Measurements from ENCODE around the gene MRPL36.

MRPL36 gene

DNA sequence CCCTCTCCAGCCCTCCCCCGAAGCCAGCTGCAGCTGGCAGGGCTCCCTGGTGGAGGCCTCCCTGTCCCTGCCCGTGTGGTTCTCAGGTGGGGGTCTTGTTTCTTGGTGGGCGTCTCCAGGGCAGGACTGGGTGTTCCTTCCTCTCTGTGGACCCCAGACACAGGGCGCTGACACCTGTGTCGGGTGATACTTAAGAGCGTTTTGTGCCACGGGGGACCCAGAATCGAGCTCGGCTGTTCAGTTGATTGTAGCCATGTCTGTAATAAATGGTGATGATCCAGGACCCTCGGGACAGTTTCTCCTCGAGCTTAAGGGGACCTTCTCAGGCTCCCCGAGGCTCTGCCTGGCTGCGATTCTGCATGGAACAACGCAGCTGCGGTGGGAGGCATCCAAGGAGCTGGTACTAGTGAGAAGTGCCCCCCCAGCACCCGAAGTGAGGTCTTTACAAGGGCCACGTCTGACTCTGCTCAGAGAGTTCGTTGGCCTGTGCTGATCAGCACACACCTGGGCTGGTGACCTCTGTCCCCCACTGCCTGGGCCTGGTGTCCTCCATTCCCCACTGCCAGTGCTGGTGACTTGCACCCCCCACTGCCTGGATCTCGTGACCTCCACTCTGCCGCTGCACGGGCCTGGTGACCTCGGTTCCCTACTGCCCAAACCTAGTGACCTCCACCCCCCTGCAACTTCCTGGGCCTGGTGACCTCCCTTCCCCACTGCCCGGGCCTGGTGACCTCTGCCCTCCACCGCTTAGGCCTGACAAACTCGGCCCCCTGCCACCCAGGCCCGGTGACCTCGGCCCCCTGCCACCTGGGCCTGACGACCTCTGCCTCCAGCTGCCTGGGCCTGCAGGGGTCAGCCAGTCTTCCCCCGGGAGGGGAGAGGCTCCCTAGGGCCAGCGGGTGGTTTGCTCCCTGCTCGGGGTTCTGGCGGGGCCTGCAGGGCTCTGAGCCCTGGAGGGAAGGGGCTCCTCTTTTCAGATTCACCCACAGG is 37.5 kb upstream of the MRPL36 start:
- no peaks in the 10 kb centered on the region for H3K27me3 ChIP-seq (ENCODE audit: control insufficient read depth, insufficient read depth, low read length)
- H3K4me1 ChIP-seq (ENCODE audit: control insufficient read depth, insufficient read depth, low read length), result peaks cover 5% of the 10 kb centered on the region

DNA sequence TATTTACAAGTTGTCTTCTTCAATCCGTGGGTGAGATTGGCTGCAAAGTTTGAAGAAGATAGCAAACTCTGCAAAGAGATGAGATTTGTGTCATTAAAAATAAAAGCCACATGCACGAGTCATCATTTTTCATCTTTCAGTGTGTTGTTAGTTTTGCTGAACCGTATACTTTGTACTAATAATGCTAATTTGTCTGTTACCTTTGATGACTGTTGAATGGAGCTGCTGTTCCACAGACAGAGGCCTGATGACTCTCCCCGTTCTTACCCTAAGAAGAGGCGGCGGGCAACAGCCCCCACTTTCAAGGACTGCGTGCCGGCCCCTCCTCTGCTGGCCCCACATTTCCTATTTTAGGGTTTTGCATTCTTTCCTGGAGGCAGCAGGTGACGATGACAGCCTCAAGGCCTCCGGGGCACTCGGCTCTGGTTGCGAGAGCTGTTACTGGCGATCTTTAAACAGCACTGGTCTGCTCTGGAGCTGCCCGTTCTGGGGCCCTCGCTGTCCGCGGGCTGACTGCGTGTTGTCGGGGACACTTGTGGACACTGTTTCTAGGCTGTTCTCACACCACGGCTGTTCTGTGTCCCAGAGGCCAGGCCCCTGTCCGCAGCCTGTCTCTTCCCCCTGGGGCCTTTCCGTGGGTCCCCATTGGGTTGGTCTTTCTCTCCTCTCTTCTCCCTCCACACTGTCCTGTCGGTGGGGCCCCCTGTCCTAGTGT is 36.7 kb upstream of the MRPL36 start:
- no peaks in the 10 kb centered on the region for H3K36me3 ChIP-seq (ENCODE audit: control insufficient read depth, insufficient read depth, low read length)
- no peaks in the 10 kb centered on the region for H3K9me3 ChIP-seq (ENCODE audit: control insufficient read depth, insufficient read depth, low read length)
- no peak overlapping the region for H3K4me3 ChIP-seq (ENCODE audit: low read depth, low read length)
- no peaks in the 10 kb centered on the region for H3K27me3 ChIP-seq (ENCODE audit: control insufficient read depth, insufficient read depth, low read length)
- H3K4me1 ChIP-seq (ENCODE audit: control insufficient read depth, insufficient read depth, low read length), result peaks cover 5% of the 10 kb centered on the region
- H3K9ac ChIP-seq (ENCODE audit: low read depth, low read length), result no peak overlapping the region

More for the DNA sequence above, 37.5 kb upstream of the MRPL36 start:
- no peaks in the 10 kb centered on the region for H3K36me3 ChIP-seq (ENCODE audit: control insufficient read depth, insufficient read depth, low read length)
- no peak overlapping the region for H3K9ac ChIP-seq (ENCODE audit: low read depth, low read length)
- H3K9me3 ChIP-seq (ENCODE audit: control insufficient read depth, insufficient read depth, low read length), result no peaks in the 10 kb centered on the region
- no peak overlapping the region for H3K4me3 ChIP-seq (ENCODE audit: low read depth, low read length)

GRCh38 chr5:1835431-1835830 is 35.8 kb upstream of the MRPL36 start:
- Histone ChIP-seq H3K9ac (ENCODE audit: low read depth, low read length) (no peak overlapping the region), H3K36me3 (ENCODE audit: control insufficient read depth, insufficient read depth, low read length) (no peaks in the 10 kb centered on the region), H3K27me3 (ENCODE audit: control insufficient read depth, insufficient read depth, low read length) (no peaks in the 10 kb centered on the region), H3K4me3 (ENCODE audit: low read depth, low read length) (no peak overlapping the region), H3K9me3 (ENCODE audit: control insufficient read depth, insufficient read depth, low read length) (no peaks in the 10 kb centered on the region), H3K4me1 (ENCODE audit: control insufficient read depth, insufficient read depth, low read length) (peaks cover 5% of the 10 kb centered on the region)

- no peak overlapping the region for H3K9ac ChIP-seq (ENCODE audit: low read depth, low read length)
- H3K36me3 ChIP-seq (ENCODE audit: control insufficient read depth, insufficient read depth, low read length), result no peaks in the 10 kb centered on the region
- H3K4me1 ChIP-seq (ENCODE audit: control insufficient read depth, insufficient read depth, low read length), result peaks cover 5% of the 10 kb centered on the region
- no peaks in the 10 kb centered on the region for H3K27me3 ChIP-seq (ENCODE audit: control insufficient read depth, insufficient read depth, low read length)
- no peak overlapping the region for H3K4me3 ChIP-seq (ENCODE audit: low read depth, low read length)
- no peaks in the 10 kb centered on the region for H3K9me3 ChIP-seq (ENCODE audit: control insufficient read depth, insufficient read depth, low read length)
Observed at GRCh38 chr5:1834721-1835429, 35.2 kb upstream of the MRPL36 start.

DNA sequence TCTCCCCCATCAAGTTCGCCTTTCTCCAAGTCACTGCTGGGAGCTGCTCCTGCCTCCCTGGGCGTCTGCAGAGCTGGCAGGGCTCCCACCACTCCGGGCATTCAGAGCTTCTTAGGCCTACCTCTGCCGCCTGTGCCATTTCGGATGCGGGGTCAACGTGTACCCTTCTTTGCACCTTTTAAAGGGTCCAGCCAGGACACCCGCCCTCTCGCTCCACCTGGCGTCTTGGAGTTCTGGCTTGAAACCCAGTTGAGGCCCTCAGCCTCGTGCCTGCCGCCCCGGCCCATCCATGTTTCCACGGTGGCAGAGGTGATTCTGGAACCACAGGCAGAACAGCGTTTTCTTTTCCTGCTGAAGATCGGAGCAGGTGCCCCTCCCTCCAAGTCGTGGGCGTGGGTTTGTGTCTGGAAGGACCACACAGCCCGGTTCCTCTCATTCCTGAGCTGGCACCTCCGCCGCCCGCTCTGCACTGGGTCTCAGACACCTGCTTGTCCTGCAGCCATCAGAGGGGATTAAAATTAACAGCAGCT is 34.5 kb upstream of the MRPL36 start:
- Histone ChIP-seq H3K4me3 (ENCODE audit: low read depth, low read length) (no peak overlapping the region), H3K4me1 (ENCODE audit: control insufficient read depth, insufficient read depth, low read length) (peaks cover 5% of the 10 kb centered on the region), H3K9me3 (ENCODE audit: control insufficient read depth, insufficient read depth, low read length) (no peaks in the 10 kb centered on the region), H3K27me3 (ENCODE audit: control insufficient read depth, insufficient read depth, low read length) (no peaks in the 10 kb centered on the region), H3K9ac (ENCODE audit: low read depth, low read length) (no peak overlapping the region), H3K36me3 (ENCODE audit: control insufficient read depth, insufficient read depth, low read length) (no peaks in the 10 kb centered on the region)

DNA sequence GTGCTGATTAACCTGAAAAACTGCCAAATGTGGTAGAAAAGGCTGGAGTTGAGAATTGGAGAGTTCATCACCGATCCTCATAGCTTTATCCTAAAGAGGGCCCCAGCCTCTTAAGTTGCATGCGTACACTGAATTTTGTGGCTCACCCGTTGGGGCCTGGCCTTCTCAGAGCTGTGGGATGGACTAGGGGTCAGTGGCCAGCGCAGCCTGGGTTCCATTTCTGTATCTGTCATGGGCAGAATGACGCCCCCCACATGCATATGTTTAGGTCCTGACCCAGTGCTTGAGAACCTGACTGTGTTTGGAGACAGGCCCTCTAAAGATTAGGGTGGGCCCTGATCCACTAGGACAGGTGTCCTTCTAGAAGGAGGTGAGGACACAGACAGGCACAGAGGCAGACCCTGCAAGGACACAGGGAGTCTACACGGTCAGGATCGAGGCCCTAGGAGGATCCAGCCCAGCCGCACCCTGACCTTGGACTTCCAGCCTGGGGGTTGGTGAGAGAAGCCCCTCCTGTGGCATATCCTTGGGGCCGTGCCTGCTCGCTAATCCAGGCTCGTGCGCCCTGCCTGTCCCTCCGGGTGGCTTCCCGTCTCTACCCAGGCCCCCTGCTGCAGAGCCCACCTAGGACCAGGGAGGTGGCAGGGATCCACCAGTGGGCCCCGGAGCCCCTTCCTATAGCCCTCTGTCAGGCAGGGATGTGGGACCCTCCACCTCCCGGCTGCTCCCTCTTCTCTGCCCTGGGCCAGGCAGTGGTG is 33.8 kb upstream of the MRPL36 start:
- no peaks in the 10 kb centered on the region for H3K27me3 ChIP-seq (ENCODE audit: control insufficient read depth, insufficient read depth, low read length)
- H3K4me1 ChIP-seq (ENCODE audit: control insufficient read depth, insufficient read depth, low read length), result peaks cover 5% of the 10 kb centered on the region
- H3K4me3 ChIP-seq (ENCODE audit: low read depth, low read length), result no peak overlapping the region
- H3K9me3 ChIP-seq (ENCODE audit: control insufficient read depth, insufficient read depth, low read length), result no peaks in the 10 kb centered on the region
- no peaks in the 10 kb centered on the region for H3K36me3 ChIP-seq (ENCODE audit: control insufficient read depth, insufficient read depth, low read length)
- no peak overlapping the region for H3K9ac ChIP-seq (ENCODE audit: low read depth, low read length)

DNA sequence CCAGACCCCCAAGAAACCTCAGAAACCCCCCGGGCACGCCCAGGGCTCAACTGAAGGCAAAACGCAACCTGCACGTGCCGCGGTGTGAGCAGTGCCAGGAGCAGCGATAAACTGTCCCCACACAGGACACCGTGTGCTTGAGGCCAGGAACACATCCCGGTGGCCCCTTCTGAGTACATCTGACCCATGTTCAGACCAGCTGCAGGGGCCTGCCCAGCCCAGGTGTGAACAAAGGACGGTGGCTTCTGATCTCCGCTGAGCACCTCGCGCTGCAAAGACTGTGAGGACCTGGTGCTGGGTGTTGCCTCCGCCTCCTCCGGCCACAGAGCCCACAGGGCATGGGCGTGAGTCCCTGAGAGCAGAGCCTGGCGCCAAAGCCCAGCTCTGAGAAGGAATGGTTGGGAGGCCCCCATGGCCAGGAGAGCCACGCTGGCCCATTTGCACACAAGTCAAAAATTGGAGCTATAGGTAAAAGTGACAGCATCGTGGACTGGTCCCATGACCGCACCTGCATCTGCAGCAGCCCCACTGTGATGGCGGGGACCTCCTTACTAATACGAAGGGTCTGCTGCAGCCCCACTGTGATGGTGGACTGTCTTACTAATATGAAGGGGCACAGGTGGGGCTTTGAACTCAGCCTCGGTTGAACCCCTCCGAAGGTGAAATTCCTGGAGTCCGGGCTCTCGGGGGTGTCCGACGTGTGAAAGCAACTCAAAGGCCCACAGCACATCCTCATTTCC is 33.0 kb upstream of the MRPL36 start:
- H3K27me3 ChIP-seq (ENCODE audit: control insufficient read depth, insufficient read depth, low read length), result no peaks in the 10 kb centered on the region
- no peak overlapping the region for H3K4me3 ChIP-seq (ENCODE audit: low read depth, low read length)
- no peaks in the 10 kb centered on the region for H3K9me3 ChIP-seq (ENCODE audit: control insufficient read depth, insufficient read depth, low read length)
- no peaks in the 10 kb centered on the region for H3K36me3 ChIP-seq (ENCODE audit: control insufficient read depth, insufficient read depth, low read length)
- no peak overlapping the region for H3K9ac ChIP-seq (ENCODE audit: low read depth, low read length)
- peaks cover 5% of the 10 kb centered on the region for H3K4me1 ChIP-seq (ENCODE audit: control insufficient read depth, insufficient read depth, low read length)

- H3K36me3 ChIP-seq (ENCODE audit: control insufficient read depth, insufficient read depth, low read length), result no peaks in the 10 kb centered on the region
- peaks cover 5% of the 10 kb centered on the region for H3K4me1 ChIP-seq (ENCODE audit: control insufficient read depth, insufficient read depth, low read length)
- H3K9me3 ChIP-seq (ENCODE audit: control insufficient read depth, insufficient read depth, low read length), result no peaks in the 10 kb centered on the region
- H3K27me3 ChIP-seq (ENCODE audit: control insufficient read depth, insufficient read depth, low read length), result no peaks in the 10 kb centered on the region
- H3K9ac ChIP-seq (ENCODE audit: low read depth, low read length), result no peak overlapping the region
- no peak overlapping the region for H3K4me3 ChIP-seq (ENCODE audit: low read depth, low read length)
Observed at GRCh38 chr5:1831677-1832313, 32.2 kb upstream of the MRPL36 start.

- Histone ChIP-seq H3K9ac (ENCODE audit: low read depth, low read length) (no peak overlapping the region), H3K4me1 (ENCODE audit: control insufficient read depth, insufficient read depth, low read length) (peaks cover 5% of the 10 kb centered on the region), H3K36me3 (ENCODE audit: control insufficient read depth, insufficient read depth, low read length) (no peaks in the 10 kb centered on the region), H3K9me3 (ENCODE audit: control insufficient read depth, insufficient read depth, low read length) (no peaks in the 10 kb centered on the region), H3K27me3 (ENCODE audit: control insufficient read depth, insufficient read depth, low read length) (no peaks in the 10 kb centered on the region), H3K4me3 (ENCODE audit: low read depth, low read length) (no peak overlapping the region)
Observed at GRCh38 chr5:1831257-1831656, 31.6 kb upstream of the MRPL36 start.

DNA sequence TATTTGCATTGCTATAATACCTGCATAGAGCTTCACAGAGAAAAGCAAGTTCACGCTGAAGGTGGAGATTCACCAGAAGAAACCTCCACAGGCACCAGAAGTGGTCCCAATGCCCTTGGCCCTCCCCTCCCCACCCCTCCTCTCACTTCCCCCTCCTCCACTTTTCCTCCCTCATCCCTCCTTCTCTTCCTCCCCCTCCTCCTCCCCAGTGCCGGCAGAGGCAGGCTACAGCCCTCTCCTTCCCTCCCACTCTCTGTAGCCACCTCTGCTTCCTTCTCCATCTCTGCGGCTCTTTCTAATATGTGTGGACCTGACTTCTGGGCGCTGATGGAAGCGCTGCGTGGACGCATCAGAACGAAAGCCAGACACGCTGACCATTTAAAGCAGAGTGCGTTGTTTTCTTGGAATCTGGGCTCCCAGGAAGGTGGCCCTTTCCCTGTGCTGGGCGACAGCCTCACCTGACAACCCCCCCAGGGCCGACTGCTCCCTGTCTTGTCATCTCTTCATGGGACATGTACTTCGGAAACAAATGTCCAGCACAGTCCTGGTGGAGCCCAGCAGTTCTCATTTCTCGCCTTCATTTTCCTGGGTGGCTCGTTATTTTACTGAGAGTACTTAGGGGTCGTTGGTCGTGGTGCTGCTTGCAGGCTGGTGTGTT is 31.1 kb upstream of the MRPL36 start:
- Histone ChIP-seq H3K9me3 (ENCODE audit: control insufficient read depth, insufficient read depth, low read length) (no peaks in the 10 kb centered on the region), H3K9ac (ENCODE audit: low read depth, low read length) (no peak overlapping the region), H3K4me1 (ENCODE audit: control insufficient read depth, insufficient read depth, low read length) (peaks cover 5% of the 10 kb centered on the region), H3K36me3 (ENCODE audit: control insufficient read depth, insufficient read depth, low read length) (no peaks in the 10 kb centered on the region), H3K4me3 (ENCODE audit: low read depth, low read length) (no peak overlapping the region), H3K27me3 (ENCODE audit: control insufficient read depth, insufficient read depth, low read length) (no peaks in the 10 kb centered on the region)

Measured in iPS-15b (cell line).